Loucy (cell line): ENCODE measurements around the gene KIAA2012.

Experiments
- EZH2phosphoT487 ChIP-seq: fragments of 200-600 bp; IDR thresholded peaks from 2 replicates; pipeline ENCODE4 v1.6.1; 2018; ENCODE audit warnings: antibody characterized with exemption, mild to moderate bottlenecking, moderate library complexity, borderline replicate concordance
- TF ChIP-seq, protein P1 (sequence below): fragments of 200-600 bp; sonication (generic); conservative IDR thresholded peaks from 2 replicates; pipeline ENCODE4 v1.5.1; 2014; ENCODE audit warnings: mild to moderate bottlenecking, antibody characterized with exemption, low read length

- TF ChIP-seq, protein P1, sequence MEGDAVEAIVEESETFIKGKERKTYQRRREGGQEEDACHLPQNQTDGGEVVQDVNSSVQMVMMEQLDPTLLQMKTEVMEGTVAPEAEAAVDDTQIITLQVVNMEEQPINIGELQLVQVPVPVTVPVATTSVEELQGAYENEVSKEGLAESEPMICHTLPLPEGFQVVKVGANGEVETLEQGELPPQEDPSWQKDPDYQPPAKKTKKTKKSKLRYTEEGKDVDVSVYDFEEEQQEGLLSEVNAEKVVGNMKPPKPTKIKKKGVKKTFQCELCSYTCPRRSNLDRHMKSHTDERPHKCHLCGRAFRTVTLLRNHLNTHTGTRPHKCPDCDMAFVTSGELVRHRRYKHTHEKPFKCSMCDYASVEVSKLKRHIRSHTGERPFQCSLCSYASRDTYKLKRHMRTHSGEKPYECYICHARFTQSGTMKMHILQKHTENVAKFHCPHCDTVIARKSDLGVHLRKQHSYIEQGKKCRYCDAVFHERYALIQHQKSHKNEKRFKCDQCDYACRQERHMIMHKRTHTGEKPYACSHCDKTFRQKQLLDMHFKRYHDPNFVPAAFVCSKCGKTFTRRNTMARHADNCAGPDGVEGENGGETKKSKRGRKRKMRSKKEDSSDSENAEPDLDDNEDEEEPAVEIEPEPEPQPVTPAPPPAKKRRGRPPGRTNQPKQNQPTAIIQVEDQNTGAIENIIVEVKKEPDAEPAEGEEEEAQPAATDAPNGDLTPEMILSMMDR = no peak
- TF ChIP-seq EZH2phosphoT487 = no peak
These were observed 176.6 kb downstream of the KIAA2012 start for GRCh38 chr2:202249521-202250253.
